Loucy (cell line): ENCODE results near the gene BCL2L11.

Source experiments
- H2AFZ ChIP-seq: fragments of 200-600 bp; sonication (generic); 2 replicates; pipeline ENCODE4 v1.6.0; 2016; ENCODE audit warnings: antibody characterized with exemption, mild to moderate bottlenecking, low read length, moderate library complexity
- H3F3A ChIP-seq: fragments of 200-600 bp; 2 replicates; pipeline ENCODE4 v1.6.0; 2016; ENCODE audit warnings: antibody characterized with exemption, low read depth, mild to moderate bottlenecking
- H3K27me3 ChIP-seq: fragments of 200-600 bp; sonication (generic); 2 replicates; pipeline ENCODE4 v1.6.1; 2014; ENCODE audit warnings: low read length, mild to moderate bottlenecking; ENCODE audit not compliant: insufficient read depth, poor library complexity, severe bottlenecking
- H3K36me3 ChIP-seq: fragments of 200-600 bp; sonication (generic); 2 replicates; pipeline ENCODE4 v1.6.1; 2016; ENCODE audit warnings: low read length; ENCODE audit not compliant: insufficient read depth
- H3K4me1 ChIP-seq: fragments of 200-600 bp; sonication (generic); 2 replicates; pipeline ENCODE4 v1.5.1; 2014; ENCODE audit warnings: low read length, mild to moderate bottlenecking; ENCODE audit not compliant: insufficient read depth, poor library complexity, severe bottlenecking
- H3K4me2 ChIP-seq: fragments of 200-600 bp; sonication (generic); 2 replicates; pipeline ENCODE4 v1.6.0; 2014; ENCODE audit warnings: antibody characterized with exemption, low read length, low read depth, mild to moderate bottlenecking; ENCODE audit not compliant: poor library complexity, severe bottlenecking
- H3K4me3 ChIP-seq: fragments of 200-600 bp; sonication (generic); 2 replicates; pipeline ENCODE4 v1.5.1; 2014; ENCODE audit warnings: low read length, mild to moderate bottlenecking, mixed read lengths; ENCODE audit not compliant: poor library complexity, severe bottlenecking
- H3K79me2 ChIP-seq: fragments of 200-600 bp; sonication (generic); 2 replicates; pipeline ENCODE4 v1.6.1; 2014; ENCODE audit warnings: low read length; ENCODE audit not compliant: insufficient read depth
- H3K9ac ChIP-seq: fragments of 200-600 bp; sonication (generic); 2 replicates; pipeline ENCODE4 v1.6.0; 2014; ENCODE audit warnings: mild to moderate bottlenecking, low read depth, low read length, moderate library complexity; ENCODE audit not compliant: poor library complexity, severe bottlenecking
- H3K9me2 ChIP-seq: fragments of 200-600 bp; sonication (generic); replicated peaks from 2 replicates; pipeline ENCODE4 v1.6.1; 2016; ENCODE audit warnings: low read depth, low read length, mixed read lengths
- H3K9me3 ChIP-seq: fragments of 200-600 bp; sonication (generic); 2 replicates; pipeline ENCODE4 v1.6.1; 2014; ENCODE audit warnings: mild to moderate bottlenecking, antibody characterized with exemption, low read length, low read depth; ENCODE audit not compliant: insufficient read depth
- H4K20me1 ChIP-seq: fragments of 200-600 bp; sonication (generic); 2 replicates; pipeline ENCODE4 v1.6.0; 2014; ENCODE audit warnings: antibody characterized with exemption, low read length, mild to moderate bottlenecking; ENCODE audit not compliant: insufficient read depth, poor library complexity, severe bottlenecking
- CTCF ChIP-seq: fragments of 200-600 bp; sonication (generic); conservative IDR thresholded peaks from 2 replicates; pipeline ENCODE4 v1.5.1; 2014; ENCODE audit warnings: mild to moderate bottlenecking, antibody characterized with exemption, low read length
- EZH2phosphoT487 ChIP-seq: fragments of 200-600 bp; IDR thresholded peaks from 2 replicates; pipeline ENCODE4 v1.6.1; 2018; ENCODE audit warnings: antibody characterized with exemption, mild to moderate bottlenecking, moderate library complexity, borderline replicate concordance

Gene BCL2L11

GRCh38 chr2:111101592-111101991 is 19.1 kb upstream of the BCL2L11 start:
- Histone ChIP-seq H3K79me2 (no peaks in the 10 kb centered on the region), H3K36me3 (no peaks in the 10 kb centered on the region), H3K4me2 (no peak overlapping the region), H3K4me3 (no peak overlapping the region), H3K4me1 (no peaks in the 10 kb centered on the region), H3F3A (no peaks in the 10 kb centered on the region), H3K27me3 (no peaks in the 10 kb centered on the region), H4K20me1 (no peaks in the 10 kb centered on the region), H3K9me3 (no peaks in the 10 kb centered on the region), H2AFZ (no peak overlapping the region), H3K9me2 (no peaks in the 10 kb centered on the region), H3K9ac (no peak overlapping the region)
- TF ChIP-seq EZH2phosphoT487, result no peak
- no peak for TF ChIP-seq CTCF

GRCh38 chr2:111102216-111102615 is 18.5 kb upstream of the BCL2L11 start:
- no peak overlapping the region for H3K4me2 ChIP-seq
- H3K4me1 ChIP-seq, result no peaks in the 10 kb centered on the region
- TF ChIP-seq EZH2phosphoT487 (no peak), CTCF (no peak)
- no peaks in the 10 kb centered on the region for H3K9me3 ChIP-seq
- no peaks in the 10 kb centered on the region for H3K36me3 ChIP-seq
- no peak overlapping the region for H3K9ac ChIP-seq
- no peaks in the 10 kb centered on the region for H3F3A ChIP-seq
- H3K27me3 ChIP-seq, result no peaks in the 10 kb centered on the region
- H4K20me1 ChIP-seq, result no peaks in the 10 kb centered on the region
- H3K79me2 ChIP-seq, result no peaks in the 10 kb centered on the region
- no peaks in the 10 kb centered on the region for H3K9me2 ChIP-seq
- H2AFZ ChIP-seq, result no peak overlapping the region
- H3K4me3 ChIP-seq, result no peak overlapping the region

GRCh38 chr2:111105926-111106325 is 14.8 kb upstream of the BCL2L11 start:
- no peak overlapping the region for H3K9ac ChIP-seq
- no peaks in the 10 kb centered on the region for H3K4me1 ChIP-seq
- no peaks in the 10 kb centered on the region for H3K9me3 ChIP-seq
- H3K4me3 ChIP-seq, result no peak overlapping the region
- H2AFZ ChIP-seq, result no peak overlapping the region
- H3F3A ChIP-seq, result no peaks in the 10 kb centered on the region
- no peaks in the 10 kb centered on the region for H3K36me3 ChIP-seq
- H3K4me2 ChIP-seq, result no peak overlapping the region
- H4K20me1 ChIP-seq, result no peaks in the 10 kb centered on the region
- no peaks in the 10 kb centered on the region for H3K79me2 ChIP-seq
- TF ChIP-seq CTCF (no peak), EZH2phosphoT487 (no peak)
- no peaks in the 10 kb centered on the region for H3K27me3 ChIP-seq
- no peaks in the 10 kb centered on the region for H3K9me2 ChIP-seq
